NOMO-1 treated with DMSO at 0.1 percent for 48 hours (cell line): ENCODE measurements around the gene AIF1L.
A peak's percentile ranks its signal among the peaks of the same experiment; 100 is the strongest.
"Not testable (repeated sequence)": the region's sequence is repeated elsewhere in the genome, so short reads cannot be mapped to it uniquely, and the experiment has no call there.

Source experiments
- DNase-seq: peaks from one replicate; lab custom pipeline; 2025; ENCODE audit not compliant: unreplicated experiment; lab: John Stamatoyannopoulos, UW

AIF1L gene

DNA sequence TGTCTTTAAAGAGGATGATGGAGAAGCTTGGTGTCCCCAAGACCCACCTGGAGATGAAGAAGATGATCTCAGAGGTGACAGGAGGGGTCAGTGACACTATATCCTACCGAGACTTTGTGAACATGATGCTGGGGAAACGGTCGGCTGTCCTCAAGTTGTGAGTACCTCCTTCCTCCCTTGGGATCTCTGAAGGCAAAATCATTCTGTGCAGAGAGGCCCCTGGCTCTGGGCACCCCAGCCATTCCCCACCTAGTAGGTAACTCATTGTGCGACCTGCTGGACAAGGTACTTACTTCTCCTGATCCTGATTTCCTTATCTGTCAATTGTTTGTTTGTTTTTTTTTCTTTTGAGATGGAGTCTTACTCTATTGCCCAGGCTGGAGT, 21.4 kb downstream of the AIF1L start:
- no peak for DNase-seq

- DNase-seq: no peak
These were observed 23.3 kb downstream of the AIF1L start for GRCh38 chr9:131119600-131119999.

DNA sequence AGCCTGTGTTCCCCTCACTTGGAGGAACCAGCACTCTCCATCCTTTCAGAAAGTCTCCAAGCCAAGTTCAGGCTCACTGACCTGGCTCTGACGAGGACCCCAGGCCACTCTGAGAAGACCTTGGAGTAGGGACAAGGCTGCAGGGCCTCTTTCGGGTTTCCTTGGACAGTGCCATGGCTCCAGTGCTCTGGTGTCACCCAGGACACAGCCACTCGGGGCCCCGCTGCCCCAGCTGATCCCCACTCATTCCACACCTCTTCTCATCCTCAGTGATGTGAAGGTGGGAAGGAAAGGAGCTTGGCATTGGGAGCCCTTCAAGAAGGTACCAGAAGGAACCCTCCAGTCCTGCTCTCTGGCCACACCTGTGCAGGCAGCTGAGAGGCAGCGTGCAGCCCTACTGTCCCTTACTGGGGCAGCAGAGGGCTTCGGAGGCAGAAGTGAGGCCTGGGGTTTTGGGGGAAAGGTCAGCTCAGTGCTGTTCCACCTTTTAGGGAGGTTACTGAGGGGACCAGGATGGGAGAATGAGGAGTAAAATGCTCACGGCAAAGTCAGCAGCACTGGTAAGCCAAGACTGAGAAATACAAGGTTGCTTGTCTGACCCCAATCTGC, 24.4 kb downstream of the AIF1L start:
- no peak for DNase-seq

- no peak for DNase-seq
These were observed 25.0 kb downstream of the AIF1L start for GRCh38 chr9:131121346-131121745.

GRCh38 chr9:131122158-131122557, 25.8 kb downstream of the AIF1L start:
- DNase-seq: no peak

GRCh38 chr9:131125038-131125287, 28.6 kb downstream of the AIF1L start:
- DNase-seq: no peak

GRCh38 chr9:131125288-131126058, 29.1 kb downstream of the AIF1L start, which contains the start of gene NUP214:
Gene NUP214 (plus strand): TSS chr9:131125586. CDS start chr9:131125705, 119 bp downstream.
- DNase-seq: peak; percentile 97

- DNase-seq: no peak
These were observed 29.7 kb downstream of the AIF1L start for GRCh38 chr9:131126059-131126426.

DNA sequence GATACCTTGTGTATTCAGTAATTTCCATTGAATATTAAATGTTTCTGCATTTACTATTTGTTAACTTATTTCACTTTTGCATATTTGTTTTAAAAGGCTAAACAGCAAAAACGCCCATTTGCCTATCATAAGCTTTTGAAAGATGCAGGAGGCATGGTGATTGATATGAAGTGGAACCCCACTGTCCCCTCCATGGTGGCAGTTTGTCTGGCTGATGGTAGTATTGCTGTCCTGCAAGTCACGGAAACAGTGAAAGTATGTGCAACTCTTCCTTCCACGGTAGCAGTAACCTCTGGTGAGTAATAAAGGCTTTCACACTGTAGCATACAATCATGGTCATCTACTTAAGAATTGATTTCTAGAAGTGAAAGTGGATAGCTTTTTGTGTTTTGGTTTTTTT, 32.9 kb downstream of the AIF1L start:
- DNase-seq: no peak

DNA sequence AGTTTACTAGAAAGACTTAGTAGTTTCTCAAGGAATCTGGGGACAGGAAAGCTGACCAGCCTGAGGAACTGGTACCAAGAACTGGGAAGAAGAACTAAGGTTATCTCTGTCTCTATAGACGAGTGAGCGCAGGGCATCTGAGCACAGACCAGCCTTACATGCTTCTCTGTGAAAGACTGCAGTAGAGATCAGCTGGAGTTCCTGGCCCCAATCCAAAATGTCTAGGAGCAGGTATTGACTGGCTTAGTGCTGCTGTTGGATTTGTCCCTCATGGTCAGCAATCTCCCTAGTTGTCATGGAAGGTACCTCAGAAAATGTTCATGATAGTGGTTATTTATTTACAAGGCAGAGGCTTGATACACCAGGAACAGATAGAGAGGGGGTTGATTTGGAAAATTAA, 42.3 kb downstream of the AIF1L start:
- DNase-seq: no peak

- DNase-seq: no peak
These were observed 43.8 kb downstream of the AIF1L start for GRCh38 chr9:131140112-131140511.

- no peak for DNase-seq
These were observed 44.2 kb downstream of the AIF1L start for GRCh38 chr9:131140550-131140949.

DNA sequence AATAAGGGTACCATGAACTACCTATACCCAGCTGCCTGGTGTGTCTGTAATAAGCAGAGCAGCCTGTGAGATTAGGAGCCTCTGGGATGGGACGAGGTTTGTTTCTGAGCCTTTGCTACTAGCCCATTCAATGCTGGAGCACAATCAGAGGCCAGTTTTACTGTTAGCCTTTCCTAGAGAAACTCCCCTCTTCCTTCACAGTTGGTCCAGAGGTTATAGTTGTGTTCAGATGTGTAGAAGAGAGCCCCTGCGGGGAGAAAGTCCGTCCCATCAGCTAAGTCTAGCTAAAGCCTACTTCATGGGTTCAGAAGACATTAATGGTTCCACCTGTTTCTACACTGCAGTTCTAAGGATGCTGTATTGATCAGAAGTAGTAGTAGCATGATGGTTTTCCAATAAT, 45.8 kb downstream of the AIF1L start:
- no peak for DNase-seq

- no peak for DNase-seq
These were observed 47.9 kb downstream of the AIF1L start for GRCh38 chr9:131144201-131144600.

DNA sequence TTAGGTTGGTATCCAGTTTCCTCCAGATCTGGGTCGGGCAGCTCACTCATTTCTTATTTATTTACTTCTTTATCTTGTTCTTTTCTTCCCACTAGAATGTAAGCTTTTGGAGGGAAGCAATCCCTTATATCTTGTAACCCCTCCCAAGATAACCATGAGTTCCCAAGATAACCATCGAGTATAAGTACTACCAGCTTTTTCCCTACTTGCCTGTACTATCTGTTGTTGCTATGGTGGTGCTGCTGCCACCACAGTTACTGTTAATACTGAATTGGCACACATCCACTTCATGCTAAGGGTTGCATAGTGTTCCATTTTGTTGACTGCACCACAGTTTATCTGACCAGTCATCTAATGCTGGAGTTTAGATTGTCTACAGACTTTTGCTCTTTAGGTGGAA, 48.9 kb downstream of the AIF1L start:
- no peak for DNase-seq

DNA sequence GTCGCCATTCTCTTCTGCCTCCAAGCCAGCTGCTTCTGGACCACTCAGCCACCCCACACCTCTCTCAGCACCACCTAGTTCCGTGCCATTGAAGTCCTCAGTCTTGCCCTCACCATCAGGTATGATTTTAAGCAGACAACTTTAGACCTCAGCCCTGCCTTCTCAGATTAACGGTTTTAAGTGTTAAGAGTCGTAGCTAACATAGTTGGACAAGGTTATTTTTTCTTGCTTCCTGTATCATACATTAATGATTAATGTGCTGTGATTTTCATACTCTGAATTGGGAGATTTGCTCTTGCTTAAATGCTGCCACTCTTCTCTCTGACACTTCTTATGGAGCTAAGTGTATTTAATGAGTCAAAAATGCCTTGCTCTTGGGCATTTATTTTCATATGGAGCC, 49.9 kb downstream of the AIF1L start:
- no peak for DNase-seq

- DNase-seq: no peak
These were observed 51.9 kb downstream of the AIF1L start for GRCh38 chr9:131148276-131148675.

DNA sequence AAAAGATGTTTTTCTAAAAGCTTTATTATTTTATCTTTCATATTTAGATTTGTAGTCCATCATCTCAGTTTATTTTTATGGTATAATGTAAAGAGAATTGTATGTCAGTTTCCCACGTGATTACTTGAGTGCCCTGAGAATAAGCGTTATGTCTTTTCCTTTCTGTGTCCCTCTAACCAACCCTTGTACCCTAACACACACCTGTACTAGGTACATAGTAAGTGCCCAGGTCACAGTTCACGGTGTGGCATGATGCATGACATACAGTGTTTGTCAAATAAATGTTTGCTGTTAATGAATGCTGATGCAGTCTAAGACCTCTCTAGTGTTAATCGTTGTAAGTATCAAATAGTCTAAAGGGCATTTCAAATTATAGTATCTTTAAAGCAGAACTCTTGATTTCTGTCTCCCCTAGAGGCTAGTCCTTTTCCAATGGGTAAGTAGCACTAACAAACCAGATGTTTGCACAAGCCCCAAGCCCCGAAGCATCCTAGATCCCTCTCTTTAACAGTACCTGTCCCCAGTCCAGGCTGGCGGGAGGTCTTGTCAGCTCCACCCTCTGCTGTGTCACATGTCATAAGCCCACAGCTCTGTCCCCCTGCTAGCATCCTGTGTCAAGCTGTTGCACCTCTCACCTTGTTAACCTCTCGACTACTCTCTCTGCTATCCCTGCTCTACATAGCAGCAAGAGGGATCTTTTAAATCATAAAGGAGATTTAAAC, 52.8 kb downstream of the AIF1L start:
- DNase-seq: no peak

- DNase-seq: no peak
These were observed 53.3 kb downstream of the AIF1L start for GRCh38 chr9:131149688-131150053.

GRCh38 chr9:131153595-131153994, 57.3 kb downstream of the AIF1L start:
- no peak for DNase-seq

- not testable (repeated sequence) for DNase-seq
These were observed 62.3 kb downstream of the AIF1L start for GRCh38 chr9:131158673-131159072.

- DNase-seq: no peak
These were observed 64.2 kb downstream of the AIF1L start for GRCh38 chr9:131160416-131161112.
